Heart right ventricle (tissue), 16 donors: ENCODE data around the gene BFSP1. TPM values are rescaled to one million over a fixed set of nuclear protein-coding genes. Genes with fewer than 3 reads are reported as not detected.

Source experiments
- ATAC-seq, 8 donors: fragments of 200-7000 bp; cut with Tn5 transposase; one replicate each; pipeline ENCODE4 v1.9.1; 2020; ENCODE audit warnings: mild to moderate bottlenecking in 8 of 8, moderate library complexity in 8 of 8, moderate number of reproducible peaks in 1 of 8
- DNase-seq, 2 donors: peaks; one replicate each; pipeline ENCODE4 v3.0.0-alpha.2; 2020
- H3K27ac ChIP-seq, 10 donors: fragments of 200-600 bp; sonication (generic) in 2 of 10; one replicate each; pipeline versions ENCODE4 v1.5.0 to v1.8.0; 2020 to 2022; ENCODE audit warnings: mild to moderate bottlenecking in 3 of 10
- H3K27me3 ChIP-seq, 7 donors: fragments of 200-600 bp; one replicate each; pipeline ENCODE4 v1.8.0; 2021 to 2022; ENCODE audit warnings: mild to moderate bottlenecking in 2 of 7
- H3K36me3 ChIP-seq, 9 donors: fragments of 200-600 bp; sonication (generic) in 1 of 9; one replicate each; pipeline versions ENCODE4 v1.5.0 to v1.8.0; 2020 to 2022; ENCODE audit warnings: mild to moderate bottlenecking in 2 of 9
- H3K4me1 ChIP-seq, 9 donors: fragments of 200-600 bp; sonication (generic) in 1 of 9; one replicate each; pipeline versions ENCODE4 v1.5.0 to v1.8.0; 2020 to 2022; ENCODE audit warnings: mild to moderate bottlenecking in 4 of 9
- H3K4me3 ChIP-seq, 10 donors: fragments of 200-600 bp; sonication (generic) in 2 of 10; one replicate each; pipeline versions ENCODE4 v1.5.0 to v1.8.0; 2020 to 2022; ENCODE audit warnings: mild to moderate bottlenecking in 7 of 10, moderate library complexity in 2 of 10
- H3K9me3 ChIP-seq, 11 donors: fragments of 200-600 bp in 10 of 11; sonication (generic) in 2 of 11; one replicate each; pipeline versions ENCODE4 v1.5.0 to v1.8.0; 2013 to 2022; ENCODE audit warnings: mild to moderate bottlenecking in 2 of 11, control low read depth in 1 of 11, moderate library complexity in 1 of 11
- CTCF ChIP-seq, 9 donors: fragments of 200-600 bp; sonication (generic) in 2 of 9; IDR thresholded peaks; one replicate each; pipeline versions ENCODE4 v1.5.0 to v1.8.0; 2021 to 2022; ENCODE audit warnings: antibody characterized with exemption in 9 of 9, mild to moderate bottlenecking in 5 of 9, moderate library complexity in 1 of 9
- WGBS, 2 donors: extraction: QIAGEN DNeasy Blood & Tissue Kit; methylation state at CpG; one replicate each; pipeline ENCODE4 v1.1.7; 2013; ENCODE audit warnings: inconsistent platforms in 1 of 2; 5-methylcytosine and 5-hydroxymethylcytosine counted together
- intact Hi-C, 10 donors: fragments of 100-400 bp; cut with DNase I; formaldehyde crosslinking; loops; one replicate each; pipeline versions ENCODE4 v1.11.1 to v1.14.2; 2022
- polyA plus RNA-seq, 2 donors: library from polyadenylated mRNA; stranded (reverse); fragments of 200-250 nt; gene quantifications; one replicate each; pipeline ENCODE4 v1.2.3, GENCODE V29; 2013
- total RNA-seq, 10 donors: library from RNA; stranded (reverse); fragmentation: NEBNext Ultra II Directional in 3 of 10; extraction: Animal tissue kit (Norgen Biotek cat#: 25700) in 3 of 10; gene quantifications; one replicate each; pipeline versions ENCODE4 v1.2.1 to v1.2.4, GENCODE V29; 2021 to 2023
- donor health status: Arrhythmogenic right ventricular cardiomyopathy.
- donor health status: ischemic (EF 13 %, LVEDD 7.1; RV severe dilation, severe dysfunction).
- donor health status: healthy with polysubstance abuse.
- donor health status: DM: no; HTN: yes; CAD: no.
- donor health status: DM: no; HTN: no; CAD: no.
- donor health status: ischemic (EF 25% LVEDD 6.9; RV normal size, moderate dysfunction).
- donor health status: ischemic (EF 25% LVEDD 5.7; RV mildly dilated, moderate dysfunction).
- donor health status: healthy.
- donor health status: DM: yes; HTN: yes; CAD: no.
- donor health status: Ischemic cardiomyopathy.
- donor health status: ischemic (EF 35%, LVEDD 5.7; RV mildly dilated, moderate dysfunction).
- donor health status: nonischemic (EF 11% LVEDD 7.7; RV severe dilation, severe dysfunction).
- donor health status: DM: yes; HTN: yes; CAD: no.
- donor health status: PGD.
- donor health status: ischemic (EF 29% LVEDD 5.4; RV normal size, mild dysfunction).
- donor health status: nonischemic (EF 23%, LVEDD 6.1; RV moderate dilation, normal function).

Gene BFSP1
- total and polyA plus RNA-seq, 12 donors = 0.19 to 1.9 (median 0.61) TPM

- H3K4me3 ChIP-seq = no peak overlapping the region
- intact Hi-C loops = loop anchor here in 1 of 10 donors (10.0 kb wide), 1 partner anchor 391 kb away; no protein-coding TSS in a partner anchor
- H3K27ac ChIP-seq = no peak overlapping the region
- H3K9me3 ChIP-seq = no peaks in the 10 kb centered on the region
- ATAC-seq (no peak), DNase-seq (no peak)
- 83 to 87% methylated on average over 5 of the region's 5 CpGs for WGBS, 2 donors
- H3K36me3 ChIP-seq = no peaks in the 10 kb centered on the region
- TF ChIP-seq CTCF (IDR thresholded peaks at IDR 0.05) = no peak
- no peaks in the 10 kb centered on the region for H3K27me3 ChIP-seq
- peaks cover 0 to 14% (median 6%) of the 10 kb centered on the region in 9 donors for H3K4me1 ChIP-seq
These were observed 7.9 kb downstream of the BFSP1 start for GRCh38 chr20:17523326-17523725.

GRCh38 chr20:17522528-17522927 is 8.7 kb downstream of the BFSP1 start:
- WGBS, 2 donors = 84 to 86% methylated on average over 3 of the region's 3 CpGs
- no peak for ATAC-seq

GRCh38 chr20:17520583-17520982 is 10.6 kb downstream of the BFSP1 start:
- Histone ChIP-seq H3K27ac (peak overlapping the region in 2 of 10 donors; percentile 8 to 26), H3K4me1 (peaks cover 0 to 14% (median 6%) of the 10 kb centered on the region in 9 donors), H3K36me3 (no peaks in the 10 kb centered on the region), H3K9me3 (no peaks in the 10 kb centered on the region), H3K4me3 (no peak overlapping the region), H3K27me3 (no peaks in the 10 kb centered on the region)
- intact Hi-C loops = loop anchor here in 1 of 10 donors (10.0 kb wide), 1 partner anchor 394 kb away; no protein-coding TSS in a partner anchor
- no peak for TF ChIP-seq CTCF (IDR thresholded peaks at IDR 0.05)
- peak in 6 of 8 donors; percentile 16 to 75 (median 50) for ATAC-seq
- WGBS, 2 donors = 34 to 47% methylated on average over 3 of the region's 3 CpGs
- DNase-seq = no peak

More at GRCh38 chr20:17522528-17522927, 8.7 kb downstream of the BFSP1 start:
- no peak overlapping the region for H3K27ac ChIP-seq
- no peaks in the 10 kb centered on the region for H3K9me3 ChIP-seq
- intact Hi-C loops = loop anchor here in 1 of 10 donors (10.0 kb wide), 1 partner anchor 392 kb away; no protein-coding TSS in a partner anchor
- peaks cover 0 to 14% (median 6%) of the 10 kb centered on the region in 9 donors for H3K4me1 ChIP-seq
- H3K36me3 ChIP-seq = no peaks in the 10 kb centered on the region
- TF ChIP-seq CTCF (IDR thresholded peaks at IDR 0.05) = no peak
- no peak for DNase-seq
- no peaks in the 10 kb centered on the region for H3K27me3 ChIP-seq
- no peak overlapping the region for H3K4me3 ChIP-seq

- DNase-seq (no peak), ATAC-seq (no peak)
- intact Hi-C loops = loop anchor here in 1 of 10 donors (10.0 kb wide), 1 partner anchor 395 kb away; no protein-coding TSS in a partner anchor
- Histone ChIP-seq H3K27me3 (no peaks in the 10 kb centered on the region), H3K4me3 (no peak overlapping the region), H3K4me1 (peaks cover 0 to 14% (median 6%) of the 10 kb centered on the region in 9 donors), H3K27ac (no peak overlapping the region), H3K36me3 (no peaks in the 10 kb centered on the region), H3K9me3 (no peaks in the 10 kb centered on the region)
- TF ChIP-seq CTCF (IDR thresholded peaks at IDR 0.05) = no peak
- WGBS, 2 donors = 86 to 90% methylated on average over 7 of the region's 7 CpGs
These were observed 11.4 kb downstream of the BFSP1 start for GRCh38 chr20:17519606-17520285.
